ENCODE measurements around the gene FUT3. TPM values are rescaled to one million over a fixed set of nuclear protein-coding genes. Genes with fewer than 3 reads are reported as not detected.

FUT3 gene
- total RNA-seq, 1 experiment from 2014 or later: 0.48 TPM

DNA sequence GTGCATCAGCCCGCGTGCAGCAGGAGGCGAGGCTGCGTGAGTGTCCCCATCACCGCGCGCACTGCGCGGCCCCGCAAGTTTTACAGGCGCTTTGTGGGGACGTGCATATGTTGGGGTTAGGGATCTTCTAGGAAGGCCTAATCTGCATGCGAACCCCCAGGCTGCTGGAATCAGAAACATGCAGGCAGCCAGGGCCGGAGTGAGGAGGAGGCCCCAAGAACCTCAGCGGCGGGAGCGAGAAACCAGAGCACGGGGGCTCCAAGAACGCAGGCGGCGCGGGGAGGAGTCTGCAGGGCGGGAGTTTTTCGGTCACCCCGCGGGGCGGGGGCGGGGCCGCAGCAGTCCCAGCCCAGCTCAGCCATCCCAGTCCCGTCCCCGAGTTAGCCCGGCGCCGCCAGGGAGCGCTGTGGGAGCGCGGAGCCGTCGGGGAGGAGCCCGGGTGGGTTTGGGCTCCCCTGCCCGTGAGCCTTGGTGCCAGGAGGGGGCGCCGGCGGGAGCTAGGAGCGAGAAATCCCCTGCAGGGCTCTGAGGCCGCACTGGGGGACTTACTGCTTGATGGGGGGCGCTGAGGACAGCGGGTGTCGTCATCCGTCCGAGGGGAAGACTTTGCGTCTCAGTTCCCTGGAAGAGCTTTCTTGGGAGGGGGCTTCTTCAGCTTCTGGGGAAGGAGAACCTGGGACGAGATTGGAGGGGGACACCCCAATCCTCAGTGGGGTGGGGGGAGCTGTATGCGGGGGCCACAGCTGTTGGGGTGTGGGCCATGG lies 47.3 kb downstream of the FUT3 start (continued):
- peak; percentile 84; the same call in 1 of the 2 replicates for TF ChIP-seq TEAD4 (CRISPR knock-in tag; IDR thresholded peaks at IDR 0.05)
- TF ChIP-seq, protein P1, sequence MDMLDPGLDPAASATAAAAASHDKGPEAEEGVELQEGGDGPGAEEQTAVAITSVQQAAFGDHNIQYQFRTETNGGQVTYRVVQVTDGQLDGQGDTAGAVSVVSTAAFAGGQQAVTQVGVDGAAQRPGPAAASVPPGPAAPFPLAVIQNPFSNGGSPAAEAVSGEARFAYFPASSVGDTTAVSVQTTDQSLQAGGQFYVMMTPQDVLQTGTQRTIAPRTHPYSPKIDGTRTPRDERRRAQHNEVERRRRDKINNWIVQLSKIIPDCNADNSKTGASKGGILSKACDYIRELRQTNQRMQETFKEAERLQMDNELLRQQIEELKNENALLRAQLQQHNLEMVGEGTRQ (CRISPR knock-in tag; IDR thresholded peaks at IDR 0.05): 0 out of 2 replicates have a peak, but pooled peaks have one; percentile 32
- peak; percentile 84 for TF ChIP-seq ZNF232 (CRISPR knock-in tag; IDR thresholded peaks at IDR 0.05)
- no peak for TF ChIP-seq PRRX2 (CRISPR knock-in tag; IDR thresholded peaks at IDR 0.05)
- TF ChIP-seq IRF2 (CRISPR knock-in tag; IDR thresholded peaks at IDR 0.05; ENCODE audit: borderline replicate concordance, low read depth): 0 out of 2 replicates have a peak, but pooled peaks have one; percentile 16
- TF ChIP-seq, protein P2, sequence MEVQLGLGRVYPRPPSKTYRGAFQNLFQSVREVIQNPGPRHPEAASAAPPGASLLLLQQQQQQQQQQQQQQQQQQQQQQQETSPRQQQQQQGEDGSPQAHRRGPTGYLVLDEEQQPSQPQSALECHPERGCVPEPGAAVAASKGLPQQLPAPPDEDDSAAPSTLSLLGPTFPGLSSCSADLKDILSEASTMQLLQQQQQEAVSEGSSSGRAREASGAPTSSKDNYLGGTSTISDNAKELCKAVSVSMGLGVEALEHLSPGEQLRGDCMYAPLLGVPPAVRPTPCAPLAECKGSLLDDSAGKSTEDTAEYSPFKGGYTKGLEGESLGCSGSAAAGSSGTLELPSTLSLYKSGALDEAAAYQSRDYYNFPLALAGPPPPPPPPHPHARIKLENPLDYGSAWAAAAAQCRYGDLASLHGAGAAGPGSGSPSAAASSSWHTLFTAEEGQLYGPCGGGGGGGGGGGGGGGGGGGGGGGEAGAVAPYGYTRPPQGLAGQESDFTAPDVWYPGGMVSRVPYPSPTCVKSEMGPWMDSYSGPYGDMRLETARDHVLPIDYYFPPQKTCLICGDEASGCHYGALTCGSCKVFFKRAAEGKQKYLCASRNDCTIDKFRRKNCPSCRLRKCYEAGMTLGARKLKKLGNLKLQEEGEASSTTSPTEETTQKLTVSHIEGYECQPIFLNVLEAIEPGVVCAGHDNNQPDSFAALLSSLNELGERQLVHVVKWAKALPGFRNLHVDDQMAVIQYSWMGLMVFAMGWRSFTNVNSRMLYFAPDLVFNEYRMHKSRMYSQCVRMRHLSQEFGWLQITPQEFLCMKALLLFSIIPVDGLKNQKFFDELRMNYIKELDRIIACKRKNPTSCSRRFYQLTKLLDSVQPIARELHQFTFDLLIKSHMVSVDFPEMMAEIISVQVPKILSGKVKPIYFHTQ (CRISPR knock-in tag; IDR thresholded peaks at IDR 0.05): no peak
- 0 out of 2 replicates have a peak, but pooled peaks have one; percentile 38 for TF ChIP-seq CREM (CRISPR knock-in tag; IDR thresholded peaks at IDR 0.05)
- TF ChIP-seq FOXJ3 (CRISPR knock-in tag; IDR thresholded peaks at IDR 0.05; ENCODE audit: borderline replicate concordance): 0 out of 2 replicates have a peak, but pooled peaks have one; percentile 73
- peak; percentile 73; the same call in 1 of the 2 replicates for TF ChIP-seq ZNF263 (CRISPR knock-in tag; IDR thresholded peaks at IDR 0.05; ENCODE audit: low read depth)
- 0 out of 2 replicates have a peak, but pooled peaks have one; percentile 44 for TF ChIP-seq ESRRA (CRISPR knock-in tag; IDR thresholded peaks at IDR 0.05; ENCODE audit: borderline replicate concordance)
- no peak for TF ChIP-seq SMAD4 (CRISPR knock-in tag; IDR thresholded peaks at IDR 0.05)
- TF ChIP-seq MXD4 (CRISPR knock-in tag; IDR thresholded peaks at IDR 0.05; ENCODE audit: borderline replicate concordance): no peak
- no peak for TF ChIP-seq NR3C1 (CRISPR knock-in tag; conservative IDR thresholded peaks at IDR 0.05; ENCODE audit: low read depth)
- TF ChIP-seq ZNF396 (CRISPR knock-in tag; IDR thresholded peaks at IDR 0.05; ENCODE audit: borderline replicate concordance): no peak
- no peak for TF ChIP-seq EMX1 (CRISPR knock-in tag; IDR thresholded peaks at IDR 0.05)
- no peak for TF ChIP-seq ZNF671 (CRISPR knock-in tag; IDR thresholded peaks at IDR 0.05)
- peak; percentile 12; the same call in 1 of the 2 replicates for TF ChIP-seq IRF1 (CRISPR knock-in tag; IDR thresholded peaks at IDR 0.05)
- TF ChIP-seq ZNF532 (CRISPR knock-in tag; IDR thresholded peaks at IDR 0.05; ENCODE audit: borderline replicate concordance): no peak
- TF ChIP-seq GABPB1 (CRISPR knock-in tag; IDR thresholded peaks at IDR 0.05): peak; percentile 48; the same call in 1 of the 2 replicates
- TF ChIP-seq, protein P3, sequence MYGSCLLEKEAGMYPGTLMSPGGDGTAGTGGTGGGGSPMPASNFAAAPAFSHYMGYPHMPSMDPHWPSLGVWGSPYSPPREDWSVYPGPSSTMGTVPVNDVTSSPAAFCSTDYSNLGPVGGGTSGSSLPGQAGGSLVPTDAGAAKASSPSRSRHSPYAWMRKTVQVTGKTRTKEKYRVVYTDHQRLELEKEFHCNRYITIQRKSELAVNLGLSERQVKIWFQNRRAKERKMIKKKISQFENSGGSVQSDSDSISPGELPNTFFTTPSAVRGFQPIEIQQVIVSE (CRISPR knock-in tag; IDR thresholded peaks at IDR 0.05; ENCODE audit: borderline replicate concordance): no peak
- peak; percentile 88; the same call in 1 of the 2 replicates for TF ChIP-seq ARID4B (CRISPR knock-in tag; IDR thresholded peaks at IDR 0.05; ENCODE audit: borderline replicate concordance)
- TF ChIP-seq, protein P4, sequence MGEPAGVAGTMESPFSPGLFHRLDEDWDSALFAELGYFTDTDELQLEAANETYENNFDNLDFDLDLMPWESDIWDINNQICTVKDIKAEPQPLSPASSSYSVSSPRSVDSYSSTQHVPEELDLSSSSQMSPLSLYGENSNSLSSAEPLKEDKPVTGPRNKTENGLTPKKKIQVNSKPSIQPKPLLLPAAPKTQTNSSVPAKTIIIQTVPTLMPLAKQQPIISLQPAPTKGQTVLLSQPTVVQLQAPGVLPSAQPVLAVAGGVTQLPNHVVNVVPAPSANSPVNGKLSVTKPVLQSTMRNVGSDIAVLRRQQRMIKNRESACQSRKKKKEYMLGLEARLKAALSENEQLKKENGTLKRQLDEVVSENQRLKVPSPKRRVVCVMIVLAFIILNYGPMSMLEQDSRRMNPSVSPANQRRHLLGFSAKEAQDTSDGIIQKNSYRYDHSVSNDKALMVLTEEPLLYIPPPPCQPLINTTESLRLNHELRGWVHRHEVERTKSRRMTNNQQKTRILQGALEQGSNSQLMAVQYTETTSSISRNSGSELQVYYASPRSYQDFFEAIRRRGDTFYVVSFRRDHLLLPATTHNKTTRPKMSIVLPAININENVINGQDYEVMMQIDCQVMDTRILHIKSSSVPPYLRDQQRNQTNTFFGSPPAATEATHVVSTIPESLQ (CRISPR knock-in tag; IDR thresholded peaks at IDR 0.05): peak; percentile 58; the same call in 1 of the 2 replicates

Data from WTC11 (cell line).